ENCODE data around the gene TANC1.

Gene TANC1

GRCh38 chr2:159149747-159150146 lies 181.3 kb downstream of the TANC1 start:
- no peaks in the 10 kb centered on the region for H3K9me3 ChIP-seq (ENCODE audit: insufficient read depth, low read length, severe bottlenecking)
- DNase-seq = no peak
- TF ChIP-seq, protein P1, sequence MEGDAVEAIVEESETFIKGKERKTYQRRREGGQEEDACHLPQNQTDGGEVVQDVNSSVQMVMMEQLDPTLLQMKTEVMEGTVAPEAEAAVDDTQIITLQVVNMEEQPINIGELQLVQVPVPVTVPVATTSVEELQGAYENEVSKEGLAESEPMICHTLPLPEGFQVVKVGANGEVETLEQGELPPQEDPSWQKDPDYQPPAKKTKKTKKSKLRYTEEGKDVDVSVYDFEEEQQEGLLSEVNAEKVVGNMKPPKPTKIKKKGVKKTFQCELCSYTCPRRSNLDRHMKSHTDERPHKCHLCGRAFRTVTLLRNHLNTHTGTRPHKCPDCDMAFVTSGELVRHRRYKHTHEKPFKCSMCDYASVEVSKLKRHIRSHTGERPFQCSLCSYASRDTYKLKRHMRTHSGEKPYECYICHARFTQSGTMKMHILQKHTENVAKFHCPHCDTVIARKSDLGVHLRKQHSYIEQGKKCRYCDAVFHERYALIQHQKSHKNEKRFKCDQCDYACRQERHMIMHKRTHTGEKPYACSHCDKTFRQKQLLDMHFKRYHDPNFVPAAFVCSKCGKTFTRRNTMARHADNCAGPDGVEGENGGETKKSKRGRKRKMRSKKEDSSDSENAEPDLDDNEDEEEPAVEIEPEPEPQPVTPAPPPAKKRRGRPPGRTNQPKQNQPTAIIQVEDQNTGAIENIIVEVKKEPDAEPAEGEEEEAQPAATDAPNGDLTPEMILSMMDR (IDR thresholded peaks at IDR 0.05; ENCODE audit: borderline replicate concordance, extremely low read depth, low read length, poor library complexity, severe bottlenecking) = no peak
- TF ChIP-seq EZH2 (IDR thresholded peaks at IDR 0.05; ENCODE audit: borderline replicate concordance, low read depth, low read length, severe bottlenecking) = no peak
- no peak overlapping the region for H3K4me2 ChIP-seq (ENCODE audit: insufficient read depth, low read length)
- no peak for ATAC-seq (ENCODE audit: insufficient read depth, low read depth)
- no peaks in the 10 kb centered on the region for H4K20me1 ChIP-seq (ENCODE audit: insufficient read depth, low read length)
- H3K27me3 ChIP-seq (ENCODE audit: insufficient read depth, low read length, poor library complexity) = no peaks in the 10 kb centered on the region
- no peak overlapping the region for H2AFZ ChIP-seq (ENCODE audit: low read depth, low read length)
- H3K9ac ChIP-seq (ENCODE audit: low read depth, low read length) = no peak overlapping the region
- no peak overlapping the region for H3K4me3 ChIP-seq (ENCODE audit: low read depth in 1 of 2, low read length in 2 of 2)
- H3K36me3 ChIP-seq (ENCODE audit: insufficient read depth, low read length) = peaks cover 17% of the 10 kb centered on the region; the same call in 1 of the 2 replicates
- peaks cover 17% of the 10 kb centered on the region for H3K4me1 ChIP-seq (ENCODE audit: insufficient read depth, low read length)
- H3K79me2 ChIP-seq (ENCODE audit: insufficient read depth, low read length) = no peaks in the 10 kb centered on the region
- H3K27ac ChIP-seq (ENCODE audit: low read length) = no peak overlapping the region

- H3K27me3 ChIP-seq (ENCODE audit: insufficient read depth, low read length, poor library complexity) = no peaks in the 10 kb centered on the region
- H3K36me3 ChIP-seq (ENCODE audit: insufficient read depth, low read length) = peaks cover 17% of the 10 kb centered on the region; the same call in 1 of the 2 replicates
- no peaks in the 10 kb centered on the region for H3K9me3 ChIP-seq (ENCODE audit: insufficient read depth, low read length, severe bottlenecking)
- H3K4me2 ChIP-seq (ENCODE audit: insufficient read depth, low read length) = no peak overlapping the region
- H3K4me1 ChIP-seq (ENCODE audit: insufficient read depth, low read length) = peaks cover 21% of the 10 kb centered on the region
- no peaks in the 10 kb centered on the region for H3K79me2 ChIP-seq (ENCODE audit: insufficient read depth, low read length)
- H2AFZ ChIP-seq (ENCODE audit: low read depth, low read length) = no peak overlapping the region
- DNase-seq = no peak
- H4K20me1 ChIP-seq (ENCODE audit: insufficient read depth, low read length) = no peaks in the 10 kb centered on the region
- no peak overlapping the region for H3K4me3 ChIP-seq (ENCODE audit: low read depth in 1 of 2, low read length in 2 of 2)
- TF ChIP-seq, protein P1 (IDR thresholded peaks at IDR 0.05; ENCODE audit: borderline replicate concordance, extremely low read depth, low read length, poor library complexity, severe bottlenecking) = no peak
- TF ChIP-seq EZH2 (IDR thresholded peaks at IDR 0.05; ENCODE audit: borderline replicate concordance, low read depth, low read length, severe bottlenecking) = no peak
- no peak for ATAC-seq (ENCODE audit: insufficient read depth, low read depth)
- no peak overlapping the region for H3K9ac ChIP-seq (ENCODE audit: low read depth, low read length)
- peak overlapping the region; percentile 35; the same call in 1 of the 2 replicates for H3K27ac ChIP-seq (ENCODE audit: low read length)
These were observed 181.9 kb downstream of the TANC1 start for GRCh38 chr2:159150280-159150746.

GRCh38 chr2:159151198-159152127 lies 183.0 kb downstream of the TANC1 start:
- Histone ChIP-seq H3K27ac (ENCODE audit: low read length) (no peak overlapping the region), H2AFZ (ENCODE audit: low read depth, low read length) (no peak overlapping the region), H3K27me3 (ENCODE audit: insufficient read depth, low read length, poor library complexity) (no peaks in the 10 kb centered on the region), H3K4me2 (ENCODE audit: insufficient read depth, low read length) (no peak overlapping the region), H3K9me3 (ENCODE audit: insufficient read depth, low read length, severe bottlenecking) (no peaks in the 10 kb centered on the region), H3K36me3 (ENCODE audit: insufficient read depth, low read length) (peaks cover 17% of the 10 kb centered on the region; the same call in 1 of the 2 replicates), H4K20me1 (ENCODE audit: insufficient read depth, low read length) (no peaks in the 10 kb centered on the region), H3K4me1 (ENCODE audit: insufficient read depth, low read length) (peaks cover 32% of the 10 kb centered on the region), H3K79me2 (ENCODE audit: insufficient read depth, low read length) (no peaks in the 10 kb centered on the region), H3K9ac (ENCODE audit: low read depth, low read length) (no peak overlapping the region), H3K4me3 (ENCODE audit: low read depth in 1 of 2, low read length in 2 of 2) (no peak overlapping the region)
- no peak for ATAC-seq (ENCODE audit: insufficient read depth, low read depth)
- TF ChIP-seq, protein P1 (IDR thresholded peaks at IDR 0.05; ENCODE audit: borderline replicate concordance, extremely low read depth, low read length, poor library complexity, severe bottlenecking) = no peak
- DNase-seq = no peak

All from DND-41 (cell line).